HepG2 (cell line): Measurements from ENCODE around the gene RSKR. TPM values are rescaled to one million over a fixed set of nuclear protein-coding genes. Genes with fewer than 3 reads are reported as not detected.

Experiments used
- CCAR2 ChIP-seq: fragments of 200-400 bp; formaldehyde crosslinking; optimal IDR thresholded peaks from 2 replicates; pipeline ENCODE3; 2018; ENCODE audit warnings: low read depth, mild to moderate bottlenecking, low read length, moderate library complexity
- ELF4 ChIP-seq: sonication (generic); formaldehyde crosslinking; IDR thresholded peaks from 2 replicates; pipeline ENCODE4 v1.5.0; 2020; ENCODE audit warnings: missing genetic modification reagents, mild to moderate bottlenecking, moderate library complexity, borderline replicate concordance
- FUBP1 ChIP-seq: sonication (generic); formaldehyde crosslinking; IDR thresholded peaks from 2 replicates; pipeline ENCODE4 v1.5.1; 2020; ENCODE audit warnings: missing genetic modification reagents, mild to moderate bottlenecking, borderline replicate concordance
- IKZF4 ChIP-seq: sonication (generic); formaldehyde crosslinking; IDR thresholded peaks from 2 replicates; pipeline ENCODE4 v1.5.1; 2020; ENCODE audit warnings: borderline replicate concordance, mild to moderate bottlenecking, low read depth, missing genetic modification reagents; ENCODE audit errors: not compliant biosample characterization
- PBX2 ChIP-seq: IDR thresholded peaks from 2 replicates; pipeline ENCODE4 v1.6.1; 2016; ENCODE audit warnings: control low read depth
- POGZ ChIP-seq: sonication (generic); formaldehyde crosslinking; IDR thresholded peaks from 2 replicates; pipeline ENCODE4 v1.4.0; 2020; ENCODE audit warnings: mild to moderate bottlenecking, missing genetic modification reagents
- SMAD9 ChIP-seq: sonication (generic); formaldehyde crosslinking; IDR thresholded peaks from 2 replicates; pipeline ENCODE4 v1.5.1; 2020; ENCODE audit warnings: mild to moderate bottlenecking, missing genetic modification reagents
- SYNCRIP ChIP-seq: fragments of 200-400 bp; formaldehyde crosslinking; IDR thresholded peaks from 2 replicates; pipeline ENCODE4 v1.6.1; 2018; ENCODE audit warnings: mild to moderate bottlenecking, low read depth, low read length; ENCODE audit not compliant: insufficient read depth
- TEAD2 ChIP-seq: sonication (generic); formaldehyde crosslinking; IDR thresholded peaks from 2 replicates; pipeline ENCODE4 v1.9.0; 2021; ENCODE audit warnings: missing genetic modification reagents
- USF2 ChIP-seq, 2 experiments: sonication (generic) in 1 of 2; formaldehyde crosslinking in 1 of 2; IDR thresholded peaks; 2 replicates each; pipeline versions ENCODE4 v1.5.1 to v1.6.1; 2011 to 2020; ENCODE audit warnings: borderline replicate concordance in 1 of 2, low read depth in 1 of 2, low read length in 1 of 2, mild to moderate bottlenecking in 1 of 2, missing genetic modification reagents in 1 of 2, moderate library complexity in 1 of 2
- ZC3H13 ChIP-seq: sonication (generic); formaldehyde crosslinking; IDR thresholded peaks from 2 replicates; pipeline ENCODE4 v1.8.1; 2023; ENCODE audit warnings: mild to moderate bottlenecking, missing genetic modification reagents, moderate library complexity
- ZNF142 ChIP-seq: sonication (generic); formaldehyde crosslinking; IDR thresholded peaks from 2 replicates; pipeline ENCODE4 v1.4.0; 2020; ENCODE audit warnings: missing genetic modification reagents
- ZNF580 ChIP-seq: IDR thresholded peaks from 2 replicates; pipeline ENCODE4 v1.6.1; 2016; ENCODE audit warnings: low read depth, borderline replicate concordance
- ZNF777 ChIP-seq: sonication (generic); formaldehyde crosslinking; IDR thresholded peaks from 2 replicates; pipeline ENCODE4 v1.4.0; 2020; ENCODE audit warnings: missing genetic modification reagents
- ZNF841 ChIP-seq: sonication (generic); formaldehyde crosslinking; IDR thresholded peaks from 2 replicates; pipeline ENCODE4 v1.8.1; 2023; ENCODE audit warnings: missing genetic modification reagents, borderline replicate concordance
- ZSCAN9 ChIP-seq: IDR thresholded peaks from 2 replicates; pipeline ENCODE4 v1.6.1; 2016; ENCODE audit warnings: borderline replicate concordance
- polyA plus RNA-seq, 8 experiments: library from polyadenylated mRNA; depleted of rRNA in 3 of 8; stranded (reverse) in 7 of 8; unstranded in 1 of 8; fragments of >200 nt; fragmentation: Illumina TruSeq in 4 of 8; extraction: Trizol in 4 of 8; gene quantifications; 2 replicates each; pipeline versions ENCODE4 v1.2.1 to v1.2.3, GENCODE V29; 2011 to 2016; ENCODE audit warnings: low read depth in 4 of 8, missing spikeins in 1 of 8, mixed read lengths in 1 of 8; ENCODE audit not compliant: insufficient read depth in 1 of 8
- total RNA-seq, 5 experiments: library from RNA; depleted of rRNA; stranded (reverse); fragments of >200 nt; fragmentation: Illumina TruSeq; extraction: Trizol; gene quantifications; 2 replicates each; pipeline ENCODE4 v1.2.3, GENCODE V29; 2016; ENCODE audit warnings: low read depth in 1 of 5

Gene RSKR
- total and polyA plus RNA-seq, 2 of the 13 experiments (the other 11 are each of a cell fraction or from before 2014, with no cell fraction given) = 5.0 to 10.4 TPM

- TF ChIP-seq USF2 (IDR thresholded peaks at IDR 0.05; ENCODE audit: low read depth, low read length) (no peak), USF2 (CRISPR knock-in tag; IDR thresholded peaks at IDR 0.05; ENCODE audit: borderline replicate concordance) (no peak), ZNF580 (CRISPR knock-in tag) (no peak), ZNF841 (CRISPR knock-in tag) (no peak), POGZ (CRISPR knock-in tag) (no peak), ZNF777 (CRISPR knock-in tag) (no peak; the same call in 1 of the 2 replicates), TEAD2 (no peak), IKZF4 (CRISPR knock-in tag) (no peak), ZNF142 (no peak), SMAD9 (no peak), PBX2 (CRISPR knock-in tag) (no peak), ZC3H13 (0 out of 2 replicates have a peak, but pooled peaks have one; percentile 61), ZSCAN9 (CRISPR knock-in tag) (no peak), FUBP1 (CRISPR knock-in tag) (no peak), ELF4 (CRISPR knock-in tag) (peak; percentile 82), SYNCRIP (no peak), CCAR2 (no peak)
Observed at GRCh38 chr17:28661635-28662526, 47.9 kb upstream of the RSKR start, which contains the start of the genes SDF2 and SUPT6H (continued).
